Measurements from ENCODE around the gene TBL3. TPM values are rescaled to one million over a fixed set of nuclear protein-coding genes. Genes with fewer than 3 reads are reported as not detected.
A peak's percentile ranks its signal among the peaks of the same experiment; 100 is the strongest.

The TBL3 gene
- polyA plus RNA-seq, 1 donor from 2014 or later: 21.4 TPM

- no peak overlapping the region for H2AFZ ChIP-seq (ENCODE audit: low read depth, low read length)
- H3K79me2 ChIP-seq (replicated peaks; ENCODE audit: insufficient read depth, low read length): peaks cover 5% of the 10 kb centered on the region
- H3K27ac ChIP-seq (ENCODE audit: low read length): peak overlapping the region; percentile 60
Observed at GRCh38 chr16:1972490-1972877, 631 bp downstream of the TBL3 start.

GRCh38 chr16:1973461-1974156 lies 1.8 kb downstream of the TBL3 start:
- no peak overlapping the region for H3K4me2 ChIP-seq (ENCODE audit: low read length)

More at GRCh38 chr16:1972490-1972877, 631 bp downstream of the TBL3 start:
- Histone ChIP-seq H3K9me3 (ENCODE audit: low read length) (no peaks in the 10 kb centered on the region), H3K4me3 (ENCODE audit: low read length) (peak overlapping the region; percentile 88), H3K36me3 (ENCODE audit: insufficient read depth, low read length) (no peaks in the 10 kb centered on the region), H3K9me2 (ENCODE audit: insufficient read depth, low read length) (no peaks in the 10 kb centered on the region), H3K4me2 (ENCODE audit: low read length) (peak overlapping the region; percentile 61), H3K9ac (ENCODE audit: low read length) (peak overlapping the region; percentile 93), H3F3A (ENCODE audit: insufficient read depth, low read length, poor library complexity, severe bottlenecking) (no peaks in the 10 kb centered on the region), H4K20me1 (ENCODE audit: insufficient read depth) (no peaks in the 10 kb centered on the region), H3K27me3 (ENCODE audit: insufficient read depth, low read depth, low read length) (no peaks in the 10 kb centered on the region)
- TF ChIP-seq POLR2AphosphoS5 (IDR thresholded peaks at IDR 0.05) (no peak), EP300 (conservative IDR thresholded peaks at IDR 0.05; ENCODE audit: poor library complexity, severe bottlenecking) (no peak), RAD21 (conservative IDR thresholded peaks at IDR 0.05) (no peak), CTCF (IDR thresholded peaks at IDR 0.05; ENCODE audit: poor library complexity, severe bottlenecking) (no peak), TAF1 (IDR thresholded peaks at IDR 0.05; ENCODE audit: low read depth) (no peak)

More at GRCh38 chr16:1973461-1974156, 1.8 kb downstream of the TBL3 start:
- H3K27ac ChIP-seq (ENCODE audit: low read length): no peak overlapping the region
- peaks cover 5% of the 10 kb centered on the region for H3K79me2 ChIP-seq (replicated peaks; ENCODE audit: insufficient read depth, low read length)
- peaks cover 4% of the 10 kb centered on the region for H3K27me3 ChIP-seq (ENCODE audit: insufficient read depth, low read depth, low read length)
- no peaks in the 10 kb centered on the region for H3F3A ChIP-seq (ENCODE audit: insufficient read depth, low read length, poor library complexity, severe bottlenecking)
- no peaks in the 10 kb centered on the region for H3K9me2 ChIP-seq (ENCODE audit: insufficient read depth, low read length)
- no peak overlapping the region for H3K4me3 ChIP-seq (ENCODE audit: low read length)
- H3K36me3 ChIP-seq (ENCODE audit: insufficient read depth, low read length): no peaks in the 10 kb centered on the region
- no peak for TF ChIP-seq EP300 (conservative IDR thresholded peaks at IDR 0.05; ENCODE audit: poor library complexity, severe bottlenecking)
- TF ChIP-seq TAF1 (IDR thresholded peaks at IDR 0.05; ENCODE audit: low read depth): no peak
- TF ChIP-seq REST (IDR thresholded peaks at IDR 0.05; ENCODE audit: borderline replicate concordance): no peak
- TF ChIP-seq MXI1 (conservative IDR thresholded peaks at IDR 0.05; ENCODE audit: poor library complexity, severe bottlenecking): no peak
- no peak for TF ChIP-seq EZH2 (IDR thresholded peaks at IDR 0.05; ENCODE audit: borderline replicate concordance, insufficient read depth, low read length, poor library complexity, severe bottlenecking)
- no peak for TF ChIP-seq RAD21 (conservative IDR thresholded peaks at IDR 0.05)
- TF ChIP-seq POLR2AphosphoS5 (IDR thresholded peaks at IDR 0.05): no peak
- TF ChIP-seq SMC3 (conservative IDR thresholded peaks at IDR 0.05; ENCODE audit: poor library complexity): no peak
- TF ChIP-seq CTCF (IDR thresholded peaks at IDR 0.05; ENCODE audit: poor library complexity, severe bottlenecking): no peak
- H2AFZ ChIP-seq (ENCODE audit: low read depth, low read length): no peak overlapping the region
- H4K20me1 ChIP-seq (ENCODE audit: insufficient read depth): no peaks in the 10 kb centered on the region
- no peak overlapping the region for H3K9ac ChIP-seq (ENCODE audit: low read length)
- no peaks in the 10 kb centered on the region for H3K9me3 ChIP-seq (ENCODE audit: low read length)

All from neural cell (in vitro differentiated cells).